Stimulated activated naive CD4-positive, alpha-beta T cell (primary cell): ENCODE results near the gene CREB5.
A peak's percentile ranks its signal among the peaks of the same experiment; 100 is the strongest.

Source experiments
- DNase-seq, 6 experiments: peaks; one replicate each; lab custom pipeline; 2025; lab: John Stamatoyannopoulos, UW

Gene CREB5

GRCh38 chr7:28646376-28647075 lies 234.2 kb downstream of the CREB5 start:
- DNase-seq, result no peak

GRCh38 chr7:28647076-28647421 lies 234.7 kb downstream of the CREB5 start:
- no peak for DNase-seq

- DNase-seq, result no peak
Measured at GRCh38 chr7:28649189-28649588, 236.9 kb downstream of the CREB5 start.

GRCh38 chr7:28649811-28650210 lies 237.5 kb downstream of the CREB5 start:
- DNase-seq, result no peak

GRCh38 chr7:28654110-28654509 lies 241.8 kb downstream of the CREB5 start:
- DNase-seq, result no peak

- DNase-seq, result no peak
Measured at GRCh38 chr7:28656529-28656928, 244.2 kb downstream of the CREB5 start.

GRCh38 chr7:28658381-28658780 lies 246.1 kb downstream of the CREB5 start:
- no peak for DNase-seq

- DNase-seq, result no peak
Measured at GRCh38 chr7:28660132-28660531, 247.8 kb downstream of the CREB5 start.

- DNase-seq, result peak in 1 of 6 experiments; percentile 1
Measured at GRCh38 chr7:28661826-28662595, 249.7 kb downstream of the CREB5 start.

- DNase-seq, result no peak
Measured at GRCh38 chr7:28666154-28666553, 253.8 kb downstream of the CREB5 start.

- no peak for DNase-seq
Measured at GRCh38 chr7:28668085-28668484, 255.8 kb downstream of the CREB5 start.

- no peak for DNase-seq
Measured at GRCh38 chr7:28669330-28669729, 257.0 kb downstream of the CREB5 start.

- DNase-seq, result no peak
Measured at GRCh38 chr7:28671526-28671925, 259.2 kb downstream of the CREB5 start.

- no peak for DNase-seq
Measured at GRCh38 chr7:28672397-28672797, 260.1 kb downstream of the CREB5 start.

GRCh38 chr7:28674359-28674782 lies 262.1 kb downstream of the CREB5 start:
- no peak for DNase-seq

GRCh38 chr7:28675429-28675828 lies 263.1 kb downstream of the CREB5 start:
- no peak for DNase-seq

- no peak for DNase-seq
Measured at GRCh38 chr7:28677668-28678067, 265.4 kb downstream of the CREB5 start.

GRCh38 chr7:28678431-28678965 lies 266.2 kb downstream of the CREB5 start:
- no peak for DNase-seq

GRCh38 chr7:28681693-28682310 lies 269.5 kb downstream of the CREB5 start:
- DNase-seq, result no peak

GRCh38 chr7:28682801-28683200 lies 270.5 kb downstream of the CREB5 start:
- DNase-seq, result no peak

- no peak for DNase-seq
Measured at GRCh38 chr7:28684650-28685241, 272.4 kb downstream of the CREB5 start.

- no peak for DNase-seq
Measured at GRCh38 chr7:28685242-28685643, 272.9 kb downstream of the CREB5 start.
